ENCODE results near the gene TOMM5.

The TOMM5 gene

DNA sequence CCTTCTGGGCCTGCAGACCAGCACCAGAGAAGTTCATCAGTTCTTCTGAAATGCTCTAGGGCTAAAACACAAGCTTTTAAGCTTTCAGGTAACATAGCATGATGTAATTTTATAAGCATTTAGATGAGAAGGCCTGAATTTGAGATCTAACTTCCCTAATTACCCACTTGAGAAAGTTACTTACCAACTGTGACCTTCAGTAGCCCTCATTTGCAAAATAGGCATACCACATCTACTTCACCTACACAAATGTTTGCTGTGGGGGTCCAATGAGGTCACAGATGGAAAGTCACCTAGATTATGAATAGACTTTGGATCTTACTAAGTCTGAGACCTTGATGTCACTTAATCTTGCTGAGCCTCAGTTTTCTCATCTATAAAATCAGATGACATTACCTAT lies 52.8 kb downstream of the TOMM5 start:
- no peak for DNase-seq
- Mint-ChIP-seq H3K9me3 (no peaks in the 10 kb centered on the region), H3K4me1 (ENCODE audit: low read depth) (no peaks in the 10 kb centered on the region), H3K27ac (no peak overlapping the region), H3K4me3 (no peak overlapping the region), H3K36me3 (ENCODE audit: low read depth) (peaks cover 36% of the 10 kb centered on the region), H3K27me3 (no peaks in the 10 kb centered on the region)
